ENCODE data around the gene TMEM164. TPM values are rescaled to one million over a fixed set of nuclear protein-coding genes. Genes with fewer than 3 reads are reported as not detected.

Gene TMEM164
- total and polyA plus RNA-seq, 12 donors: 8.7 to 32.2 (median 24.8) TPM

- 67 to 94% (median 88%) methylated on average over 1 of the region's 1 CpG for WGBS, 4 donors
- H3K27ac ChIP-seq: no peak overlapping the region
- intact Hi-C loops (cut with DNase I): no loop called here
- no peak for TF ChIP-seq CTCF (IDR thresholded peaks at IDR 0.05)
- TF ChIP-seq POLR2A (IDR thresholded peaks at IDR 0.05): no peak
- no peak for DNase-seq
- H3K4me3 ChIP-seq: no peak overlapping the region
- H3K9me3 ChIP-seq (replicated peaks in 1 of 3): no peaks in the 10 kb centered on the region
- no peaks in the 10 kb centered on the region for H3K4me1 ChIP-seq (replicated peaks in 1 of 2)
- no peaks in the 10 kb centered on the region for H3K36me3 ChIP-seq (replicated peaks in 1 of 2)
- H3K27me3 ChIP-seq: peaks cover 3% of the 10 kb centered on the region
Measured at GRCh38 chrX:110214684-110215083, 211.8 kb downstream of the TMEM164 start.

GRCh38 chrX:110215411-110215810 lies 212.5 kb downstream of the TMEM164 start:
- no peak for TF ChIP-seq POLR2A (IDR thresholded peaks at IDR 0.05)
- intact Hi-C loops (cut with DNase I): no loop called here

GRCh38 chrX:110216027-110216426 lies 213.1 kb downstream of the TMEM164 start:
- no peak overlapping the region for H3K4me3 ChIP-seq
- H3K27ac ChIP-seq: no peak overlapping the region
- no peaks in the 10 kb centered on the region for H3K4me1 ChIP-seq (replicated peaks in 1 of 2)
- DNase-seq: no peak
- H3K9me3 ChIP-seq (replicated peaks in 1 of 3): no peaks in the 10 kb centered on the region
- no peaks in the 10 kb centered on the region for H3K36me3 ChIP-seq (replicated peaks in 1 of 2)
- intact Hi-C loops (cut with DNase I): no loop called here
- WGBS, 4 donors: 71 to 97% (median 85%) methylated on average over 4 of the region's 4 CpGs
- TF ChIP-seq CTCF (IDR thresholded peaks at IDR 0.05) (no peak), POLR2A (IDR thresholded peaks at IDR 0.05) (no peak)
- H3K27me3 ChIP-seq: peaks cover 3% of the 10 kb centered on the region

More at GRCh38 chrX:110215411-110215810, 212.5 kb downstream of the TMEM164 start:
- Histone ChIP-seq H3K4me3 (no peak overlapping the region), H3K9me3 (replicated peaks in 1 of 3) (no peaks in the 10 kb centered on the region), H3K27ac (no peak overlapping the region), H3K36me3 (replicated peaks in 1 of 2) (no peaks in the 10 kb centered on the region), H3K27me3 (peaks cover 3% of the 10 kb centered on the region), H3K4me1 (replicated peaks in 1 of 2) (no peaks in the 10 kb centered on the region)
- 69 to 100% (median 89%) methylated on average over 1 of the region's 1 CpG for WGBS, 4 donors
- no peak for DNase-seq

GRCh38 chrX:110218591-110218990 lies 215.7 kb downstream of the TMEM164 start:
- TF ChIP-seq POLR2A (IDR thresholded peaks at IDR 0.05): no peak
- TF ChIP-seq CTCF (IDR thresholded peaks at IDR 0.05): no peak
- Histone ChIP-seq H3K4me3 (no peak overlapping the region), H3K36me3 (replicated peaks in 1 of 2) (no peaks in the 10 kb centered on the region), H3K4me1 (replicated peaks in 1 of 2) (no peaks in the 10 kb centered on the region), H3K27me3 (peaks cover 3% of the 10 kb centered on the region), H3K27ac (no peak overlapping the region), H3K9me3 (replicated peaks in 1 of 3) (no peaks in the 10 kb centered on the region)
- peak in 2 of 7 donors; percentile 11 to 21 for DNase-seq
- WGBS, 4 donors: 56 to 68% (median 62%) methylated on average over 2 of the region's 2 CpGs
- intact Hi-C loops (cut with DNase I): no loop called here

GRCh38 chrX:110219920-110220319 lies 217.0 kb downstream of the TMEM164 start:
- TF ChIP-seq POLR2A (IDR thresholded peaks at IDR 0.05): no peak
- TF ChIP-seq CTCF (IDR thresholded peaks at IDR 0.05): no peak
- H3K4me1 ChIP-seq (replicated peaks in 1 of 2): no peaks in the 10 kb centered on the region
- WGBS, 4 donors: 25 to 45% (median 40%) methylated on average over 1 of the region's 1 CpG
- H3K4me3 ChIP-seq: no peak overlapping the region
- peaks cover 3% of the 10 kb centered on the region for H3K27me3 ChIP-seq
- H3K9me3 ChIP-seq (replicated peaks in 1 of 3): no peaks in the 10 kb centered on the region
- DNase-seq: no peak
- H3K27ac ChIP-seq: no peak overlapping the region
- intact Hi-C loops (cut with DNase I): no loop called here
- H3K36me3 ChIP-seq (replicated peaks in 1 of 2): no peaks in the 10 kb centered on the region

Data from adrenal gland (tissue), 12 donors.